Measurements from ENCODE around the gene ZNF616.

ZNF616 gene

DNA sequence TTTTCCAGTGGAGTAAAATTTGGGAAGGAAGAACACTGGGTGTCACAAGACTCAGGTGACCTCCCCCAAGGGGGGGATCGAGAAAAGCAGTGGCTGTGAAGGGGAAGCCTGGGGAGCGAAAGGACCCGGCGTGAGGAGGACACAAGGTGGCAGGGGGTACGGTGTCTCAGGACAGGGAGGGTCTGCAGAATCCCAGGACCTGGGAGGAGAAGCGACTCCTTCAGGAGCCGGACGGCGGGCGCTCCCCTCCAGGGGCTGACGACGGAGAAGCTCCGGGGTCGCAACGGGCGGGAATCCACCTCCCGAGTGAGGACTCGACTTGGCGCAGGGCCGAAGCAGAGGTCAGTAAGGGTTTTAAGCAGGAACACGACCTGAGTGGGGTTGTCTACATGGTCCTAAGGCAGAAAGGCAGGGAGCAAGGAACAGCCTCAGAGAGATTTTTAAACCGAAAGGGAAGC lies 31.2 kb upstream of the ZNF616 start:
- TF ChIP-seq, protein P1, sequence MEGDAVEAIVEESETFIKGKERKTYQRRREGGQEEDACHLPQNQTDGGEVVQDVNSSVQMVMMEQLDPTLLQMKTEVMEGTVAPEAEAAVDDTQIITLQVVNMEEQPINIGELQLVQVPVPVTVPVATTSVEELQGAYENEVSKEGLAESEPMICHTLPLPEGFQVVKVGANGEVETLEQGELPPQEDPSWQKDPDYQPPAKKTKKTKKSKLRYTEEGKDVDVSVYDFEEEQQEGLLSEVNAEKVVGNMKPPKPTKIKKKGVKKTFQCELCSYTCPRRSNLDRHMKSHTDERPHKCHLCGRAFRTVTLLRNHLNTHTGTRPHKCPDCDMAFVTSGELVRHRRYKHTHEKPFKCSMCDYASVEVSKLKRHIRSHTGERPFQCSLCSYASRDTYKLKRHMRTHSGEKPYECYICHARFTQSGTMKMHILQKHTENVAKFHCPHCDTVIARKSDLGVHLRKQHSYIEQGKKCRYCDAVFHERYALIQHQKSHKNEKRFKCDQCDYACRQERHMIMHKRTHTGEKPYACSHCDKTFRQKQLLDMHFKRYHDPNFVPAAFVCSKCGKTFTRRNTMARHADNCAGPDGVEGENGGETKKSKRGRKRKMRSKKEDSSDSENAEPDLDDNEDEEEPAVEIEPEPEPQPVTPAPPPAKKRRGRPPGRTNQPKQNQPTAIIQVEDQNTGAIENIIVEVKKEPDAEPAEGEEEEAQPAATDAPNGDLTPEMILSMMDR (conservative IDR thresholded peaks at IDR 0.05), result no peak
- H3K27ac ChIP-seq, result peak overlapping the region; percentile 80

DNA sequence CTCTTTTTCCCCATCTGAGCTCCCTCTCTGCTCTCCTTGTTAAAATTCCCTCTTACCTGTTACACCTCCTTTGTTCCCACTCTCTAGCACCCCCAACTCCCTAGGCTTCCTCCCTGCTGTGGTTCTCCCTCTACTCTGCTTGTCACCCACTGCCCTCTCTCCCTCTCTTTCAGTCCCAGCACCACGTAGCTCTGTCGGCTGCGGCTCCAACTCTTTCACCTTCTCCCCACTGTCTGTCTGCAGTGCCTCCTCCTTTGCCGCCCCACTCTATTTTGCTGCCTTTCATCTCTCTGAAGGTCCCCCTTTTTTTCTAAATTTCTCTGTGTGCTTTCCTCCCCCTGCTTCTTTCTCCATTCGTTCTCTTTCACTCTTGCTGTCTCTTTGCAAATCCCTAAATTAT lies 30.6 kb upstream of the ZNF616 start:
- TF ChIP-seq, protein P1 (conservative IDR thresholded peaks at IDR 0.05), result no peak
- peak overlapping the region; percentile 80 for H3K27ac ChIP-seq

DNA sequence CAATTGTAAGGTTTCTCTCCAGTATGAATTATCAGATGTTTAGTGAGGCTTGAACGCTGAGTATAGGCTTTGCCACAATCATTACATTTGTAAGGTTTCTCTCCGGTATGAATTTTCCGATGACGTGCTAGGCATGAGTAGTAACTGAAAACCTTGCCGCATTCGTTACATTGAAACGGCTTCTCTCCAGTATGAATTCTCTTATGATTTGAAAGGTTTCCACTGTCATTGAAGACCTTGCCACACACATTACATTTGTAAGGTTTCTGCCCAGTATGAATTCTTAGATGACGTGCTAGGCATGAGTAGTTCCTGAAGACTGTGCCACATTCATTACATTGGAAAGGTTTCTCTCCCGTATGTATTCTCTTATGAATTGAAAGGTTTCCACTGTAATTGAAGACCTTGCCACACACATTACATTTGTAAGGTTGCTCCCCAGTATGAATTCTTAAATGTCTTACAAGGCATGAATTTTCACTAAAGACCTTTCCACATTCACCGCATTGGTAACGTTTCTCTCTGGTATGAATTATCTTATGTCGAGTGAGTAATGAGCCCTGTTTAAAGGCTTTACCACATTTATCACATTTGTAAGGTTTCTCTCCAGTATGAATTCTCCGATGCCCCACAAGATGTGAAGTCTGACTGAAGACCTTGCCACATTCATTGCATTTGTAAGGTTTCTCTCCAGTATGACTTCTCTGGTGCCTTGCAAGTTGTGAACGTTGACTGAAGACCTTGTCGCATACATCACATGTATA lies 16.0 kb upstream of the ZNF616 start:
- TF ChIP-seq, protein P1 (conservative IDR thresholded peaks at IDR 0.05), result no peak
- H3K27ac ChIP-seq, result no peak overlapping the region

DNA sequence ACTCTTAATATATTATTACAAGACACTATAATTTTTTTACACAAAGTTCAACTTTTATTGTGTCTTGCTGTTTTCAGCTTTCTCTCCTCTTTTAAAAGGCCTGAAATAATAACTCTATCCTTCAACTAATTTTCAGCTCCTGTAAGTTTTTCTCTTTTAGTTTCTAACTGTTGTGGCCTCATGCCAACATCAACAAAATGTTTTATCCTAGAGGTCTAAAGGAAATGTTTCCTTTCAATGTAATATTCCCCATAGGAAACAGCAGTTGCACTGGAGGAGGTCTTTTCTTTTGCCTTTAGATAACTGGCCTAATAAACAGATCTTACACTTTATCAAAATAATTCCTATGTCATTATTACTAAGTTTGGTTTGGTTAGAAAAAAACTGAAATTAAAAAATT lies 8.5 kb upstream of the ZNF616 start:
- TF ChIP-seq, protein P1 (conservative IDR thresholded peaks at IDR 0.05), result no peak

DNA sequence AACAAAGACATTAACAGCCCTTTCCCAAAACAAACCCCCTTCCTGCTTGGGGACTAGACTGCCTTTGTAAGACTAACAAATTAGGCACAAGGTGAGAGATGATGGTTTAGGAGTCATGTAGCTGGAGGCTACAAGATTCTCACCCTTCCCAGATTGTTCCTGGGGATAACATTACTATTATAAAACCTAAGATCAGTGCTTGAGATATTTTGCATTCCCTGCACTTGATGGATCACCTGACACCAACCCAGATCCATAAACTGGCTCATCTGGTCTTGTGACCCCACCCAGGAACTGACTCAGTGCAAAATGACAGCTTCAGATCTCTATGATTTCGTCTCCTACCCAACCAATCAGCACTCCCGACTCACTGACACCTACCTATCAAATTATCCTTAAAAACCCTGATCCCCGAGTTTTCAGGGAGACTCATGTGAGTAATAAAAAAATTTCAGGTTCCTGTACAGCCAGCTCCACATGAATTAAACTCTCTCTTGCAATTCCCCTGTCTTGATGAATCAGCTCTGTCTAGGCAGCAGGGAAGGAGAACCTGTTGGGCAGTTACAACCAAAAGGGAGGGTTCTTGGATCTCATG lies 2.4 kb upstream of the ZNF616 start:
- TF ChIP-seq, protein P1 (conservative IDR thresholded peaks at IDR 0.05), result no peak
- peak overlapping the region; percentile 99 for H3K27ac ChIP-seq

More for the DNA sequence above, 8.5 kb upstream of the ZNF616 start:
- H3K27ac ChIP-seq, result no peak overlapping the region

DNA sequence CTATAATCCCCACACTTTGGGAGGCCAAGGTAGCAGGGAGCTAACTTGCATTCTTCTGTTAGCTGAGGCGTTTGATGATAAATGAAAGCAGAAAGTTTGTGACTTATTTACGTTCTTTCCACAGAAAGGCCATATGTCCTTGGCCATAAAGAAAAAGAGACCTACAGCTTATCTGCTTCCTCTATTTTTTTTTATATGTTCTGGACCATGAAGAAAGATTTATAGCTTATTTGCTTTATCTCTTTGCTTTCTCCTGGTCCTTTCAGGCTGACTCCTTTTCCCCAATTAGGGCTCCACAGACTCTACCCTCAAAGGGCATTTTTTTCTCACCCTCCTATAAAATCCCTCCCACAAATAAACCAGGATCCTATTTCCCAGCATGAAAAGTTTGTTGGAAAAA lies 1.5 kb upstream of the ZNF616 start:
- TF ChIP-seq, protein P1 (conservative IDR thresholded peaks at IDR 0.05), result no peak
- H3K27ac ChIP-seq, result peak overlapping the region; percentile 99

DNA sequence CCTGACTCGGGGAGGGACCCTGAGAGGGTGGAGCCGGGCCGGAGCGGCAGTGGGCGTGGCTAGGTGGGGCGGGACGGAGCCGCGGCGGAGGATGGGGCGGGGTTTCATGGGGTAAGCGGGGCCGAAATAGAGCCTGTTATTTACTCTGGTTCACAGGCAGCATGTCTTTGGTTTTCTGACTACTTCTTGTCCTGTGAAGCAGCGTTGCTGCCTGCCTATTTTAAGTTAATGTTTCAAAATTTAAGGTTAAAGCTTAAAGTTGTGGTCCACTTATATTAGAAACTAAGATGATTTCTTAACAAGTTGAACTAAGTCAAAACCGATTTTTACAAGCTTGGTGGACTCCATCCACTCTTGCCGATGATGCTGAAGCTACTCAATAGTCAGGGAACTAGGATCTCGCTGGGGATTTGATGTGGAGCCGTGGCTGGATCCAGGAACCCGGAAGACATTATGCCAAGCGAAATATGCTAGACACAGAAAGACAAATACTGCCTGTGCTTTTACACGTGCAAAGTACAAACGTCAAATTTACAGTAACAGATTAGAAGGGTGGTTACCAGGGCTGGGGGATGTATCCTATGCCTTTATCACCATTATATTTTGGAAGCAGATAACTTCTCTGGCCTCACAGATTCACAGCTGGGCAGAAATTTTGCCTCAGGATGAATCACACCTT lies 433 bp upstream of the ZNF616 start:
- H3K27ac ChIP-seq, result peak overlapping the region; percentile 99

More for the DNA sequence above, 433 bp upstream of the ZNF616 start:
- TF ChIP-seq, protein P1 (conservative IDR thresholded peaks at IDR 0.05), result no peak
